Measurements from ENCODE around the gene ZFYVE1.

The ZFYVE1 gene

DNA sequence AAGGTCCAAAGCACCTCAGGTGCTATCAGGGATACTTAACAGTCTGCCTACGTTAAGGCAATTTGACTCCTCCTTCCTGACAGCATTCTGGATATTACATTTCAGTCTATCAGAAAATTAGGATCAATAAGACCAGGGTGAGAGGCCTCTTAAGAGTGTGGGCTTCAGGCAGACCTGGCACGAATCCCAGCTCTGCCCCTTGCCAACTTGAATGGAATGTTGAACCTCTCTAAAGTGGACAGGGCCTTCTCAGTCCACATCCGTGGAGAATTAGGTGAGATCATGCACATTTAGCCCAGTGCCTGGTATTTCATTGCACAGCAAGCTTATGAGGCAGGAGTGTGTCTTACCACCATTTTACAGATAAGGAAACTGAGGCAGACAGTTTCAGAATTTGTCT lies 74.7 kb downstream of the ZFYVE1 start:
- no peak for FAIRE-seq

DNA sequence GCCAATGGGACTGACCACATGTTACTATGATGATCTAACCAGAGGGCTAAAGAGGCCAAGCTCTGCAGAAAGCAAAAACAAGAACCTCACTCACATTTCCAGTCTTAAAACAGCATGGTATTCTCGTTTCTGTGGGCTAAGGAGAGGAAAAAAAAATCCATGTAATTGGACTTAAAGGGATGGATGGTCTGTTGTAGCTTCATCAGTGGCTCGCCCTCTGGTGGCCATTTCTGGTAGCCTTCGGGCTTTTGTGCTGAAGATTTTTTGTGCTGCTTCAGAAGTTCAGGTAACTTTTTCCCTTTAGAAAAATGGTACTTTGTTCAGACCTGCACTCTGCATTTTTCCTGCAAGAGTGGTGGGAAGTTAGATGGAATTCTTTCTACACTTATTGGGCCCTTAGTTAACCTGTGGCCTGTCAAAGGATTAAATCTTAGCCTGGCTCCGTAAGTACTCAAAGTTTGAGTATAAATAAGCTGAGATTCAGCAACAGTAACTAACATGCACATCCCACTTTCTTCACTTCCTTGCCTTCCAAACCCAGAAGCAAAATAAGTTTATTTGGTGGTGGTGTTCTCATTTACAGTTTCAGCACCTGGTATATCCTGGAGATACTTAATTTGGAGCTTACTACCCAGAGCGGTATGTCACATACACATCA lies 78.3 kb downstream of the ZFYVE1 start:
- peak; percentile 96 for FAIRE-seq

DNA sequence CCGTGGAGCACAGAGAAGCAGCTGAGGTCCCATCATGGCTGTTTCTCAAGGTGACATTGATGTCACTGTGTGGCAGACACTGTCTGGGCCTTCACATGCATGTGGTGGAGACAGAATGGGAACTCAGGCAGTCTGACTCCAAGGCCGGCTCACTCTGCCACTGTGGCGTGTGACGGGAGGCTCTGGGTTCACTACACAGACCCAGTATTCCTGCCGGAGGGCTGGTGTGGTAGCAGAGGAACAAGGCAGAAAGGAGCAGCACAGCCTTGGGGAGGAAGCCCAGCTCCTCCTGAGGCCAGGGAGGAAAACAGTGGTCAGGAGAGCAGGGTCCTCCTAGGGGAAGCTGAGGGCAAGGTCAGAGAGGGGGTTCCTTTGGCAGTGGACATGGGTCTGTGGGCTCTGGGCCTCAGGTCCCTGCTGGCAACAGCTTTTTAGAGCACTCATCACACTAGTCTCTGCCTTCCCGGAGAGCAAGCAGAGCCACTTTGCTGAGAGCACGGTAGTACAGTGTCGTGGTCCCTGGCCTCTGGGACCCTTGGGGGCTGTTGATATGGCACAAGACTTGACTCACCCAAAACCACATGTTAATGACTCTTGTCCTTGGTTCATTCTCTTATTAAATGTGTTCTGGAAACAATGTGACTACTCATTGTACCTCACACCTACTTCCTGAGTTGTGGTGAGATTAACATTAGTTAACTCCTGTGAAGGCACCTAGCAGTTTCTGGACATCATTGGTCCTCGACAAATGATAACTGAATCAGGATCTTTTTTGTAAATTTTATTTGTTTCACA lies 79.3 kb downstream of the ZFYVE1 start:
- FAIRE-seq: no peak

DNA sequence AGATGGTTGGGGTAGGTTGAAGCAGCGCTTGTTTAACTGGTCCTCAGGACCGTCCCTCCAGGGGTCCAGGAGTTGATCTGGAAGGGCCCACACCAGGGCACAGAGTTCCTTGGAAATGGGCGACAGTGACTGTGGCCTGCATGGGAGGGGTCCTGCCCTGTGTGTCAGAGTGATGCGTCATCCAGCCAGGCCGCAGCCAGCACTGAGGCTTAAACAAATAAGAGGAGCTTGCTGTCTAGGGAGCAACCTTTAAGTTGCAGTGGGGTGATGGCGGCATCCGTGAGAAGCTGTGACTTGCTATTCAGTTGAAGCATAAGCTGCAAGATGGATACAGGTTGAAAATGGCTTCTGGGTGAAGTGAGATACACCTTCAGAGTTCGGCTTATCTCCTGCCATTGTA lies 80.4 kb downstream of the ZFYVE1 start:
- no peak for FAIRE-seq

DNA sequence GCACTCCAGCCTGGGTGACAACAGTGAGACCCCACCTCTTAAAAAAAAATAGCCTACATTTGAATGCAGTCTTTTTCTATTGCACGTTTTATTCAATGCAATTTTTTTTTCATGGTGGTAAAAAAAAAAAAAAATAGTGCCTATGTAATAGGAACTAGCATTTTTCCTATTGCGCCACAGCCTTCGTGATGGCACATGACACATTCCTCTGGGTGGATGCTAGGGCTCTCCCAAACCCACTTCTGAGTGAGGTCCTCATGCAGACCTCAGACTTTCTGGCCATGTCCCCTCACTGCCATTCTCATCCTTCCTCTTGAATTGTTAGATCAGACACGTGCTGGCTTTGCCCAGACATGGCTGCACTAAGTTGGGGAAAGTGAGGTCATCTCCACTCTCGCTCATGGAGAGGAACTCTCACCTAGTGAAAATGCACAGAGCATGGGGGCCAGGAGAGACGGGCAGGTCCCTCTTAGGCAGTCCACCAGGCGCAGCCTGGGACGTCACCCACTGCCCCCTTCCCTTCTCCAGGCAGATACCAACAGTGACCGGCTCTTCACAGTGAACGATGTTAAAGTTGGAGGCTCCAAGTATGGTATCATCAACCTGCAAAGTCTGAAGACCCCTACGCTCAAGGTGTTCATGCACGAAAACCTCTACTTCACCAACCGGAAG lies 81.4 kb downstream of the ZFYVE1 start:
- no peak for FAIRE-seq

DNA sequence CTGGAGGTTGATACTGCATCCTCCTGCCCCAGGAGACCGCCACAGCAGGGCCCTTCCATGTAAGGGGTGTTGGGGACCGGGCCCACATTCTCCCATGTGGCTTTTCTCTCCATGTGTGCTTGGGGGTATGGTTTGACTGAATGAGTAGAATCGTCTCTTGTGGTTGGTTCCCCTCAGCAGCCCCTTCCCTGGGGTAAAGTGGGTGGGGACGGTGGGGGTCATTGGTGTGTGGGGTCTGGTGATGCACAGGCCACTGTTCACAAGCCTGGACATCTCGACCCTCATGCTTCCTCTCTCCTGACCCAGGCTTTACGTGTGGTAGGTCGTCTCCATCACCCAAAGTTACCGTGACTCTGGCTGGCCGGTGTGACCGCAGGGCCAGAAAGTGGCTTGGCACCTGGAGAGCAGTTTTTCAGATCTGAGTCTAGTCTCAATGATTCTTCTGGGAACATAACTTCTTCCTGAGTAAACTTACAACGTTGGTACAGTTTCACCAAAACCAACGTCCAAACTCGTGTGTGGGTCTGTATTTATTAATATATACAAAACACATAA lies 83.0 kb downstream of the ZFYVE1 start:
- no peak for FAIRE-seq

DNA sequence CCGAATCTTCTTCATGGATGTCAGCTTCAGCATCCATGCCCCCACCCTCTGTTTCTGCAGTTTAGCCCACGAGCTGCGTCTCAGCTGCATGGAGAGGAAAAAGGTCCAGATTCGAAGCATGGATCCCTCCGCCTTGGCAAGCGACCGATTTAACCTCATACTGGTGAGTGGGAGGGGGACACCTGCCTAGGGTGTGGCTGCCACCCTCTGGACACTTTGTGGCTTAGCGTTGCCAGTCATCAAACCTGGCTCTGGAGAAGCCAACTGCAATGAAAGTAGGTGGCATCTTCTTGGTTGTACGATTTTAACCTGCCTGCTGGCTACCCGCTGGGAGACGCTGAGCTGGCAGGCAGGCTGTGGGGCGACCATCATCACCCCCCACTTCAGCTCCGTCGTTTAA lies 84.0 kb downstream of the ZFYVE1 start:
- FAIRE-seq: no peak

DNA sequence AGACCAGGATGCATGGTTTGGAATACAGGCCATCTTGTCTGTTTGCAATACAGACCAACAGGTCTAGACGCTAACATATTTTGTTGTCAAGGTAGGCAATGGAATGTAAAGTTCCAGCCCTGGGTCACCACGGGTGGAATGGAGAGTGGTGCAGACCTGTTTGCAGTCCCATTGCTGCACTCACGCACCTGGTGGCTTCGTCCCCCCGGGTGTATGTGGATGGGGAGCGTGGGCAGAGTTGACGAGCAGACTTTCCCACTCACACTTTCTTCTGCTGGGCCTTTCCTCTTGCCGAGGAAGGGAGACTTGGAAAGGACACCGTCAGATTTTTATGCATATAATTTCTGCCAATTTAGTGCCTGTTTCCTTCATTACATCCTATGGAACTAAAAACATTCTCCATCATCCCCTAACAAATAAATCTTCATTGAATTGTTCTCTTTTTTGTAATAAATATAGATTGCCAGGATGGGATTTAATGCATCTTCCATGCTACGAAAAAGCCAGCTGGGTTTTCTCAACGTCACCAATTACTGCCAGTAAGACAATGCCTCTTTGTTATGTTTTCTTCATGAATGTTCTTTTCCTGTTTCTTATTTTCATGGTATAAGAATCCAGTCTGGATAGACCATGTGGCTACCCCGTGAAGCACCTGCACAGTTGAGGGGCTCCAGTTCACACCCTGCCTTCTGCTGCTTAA lies 85.5 kb downstream of the ZFYVE1 start:
- FAIRE-seq: no peak

DNA sequence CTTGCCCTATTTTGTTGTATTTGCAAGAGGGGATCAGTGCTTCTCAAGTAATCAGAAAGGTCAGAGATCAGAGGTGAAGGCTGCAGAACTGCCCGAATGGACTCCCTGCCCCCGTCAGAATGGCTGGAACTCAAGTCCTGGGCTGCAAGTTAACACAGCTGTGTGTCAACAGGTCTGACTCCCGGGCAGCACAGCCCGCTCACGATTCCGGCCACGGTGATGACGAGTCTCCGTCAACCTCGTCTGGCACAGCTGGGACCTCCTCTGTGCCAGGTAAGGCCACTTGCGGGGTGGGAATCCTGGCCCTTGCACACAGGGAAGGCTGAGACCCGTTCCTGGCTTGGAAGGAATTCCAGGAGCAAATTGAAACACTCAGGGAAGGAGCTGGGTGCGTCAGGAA lies 87.3 kb downstream of the ZFYVE1 start:
- no peak for FAIRE-seq

DNA sequence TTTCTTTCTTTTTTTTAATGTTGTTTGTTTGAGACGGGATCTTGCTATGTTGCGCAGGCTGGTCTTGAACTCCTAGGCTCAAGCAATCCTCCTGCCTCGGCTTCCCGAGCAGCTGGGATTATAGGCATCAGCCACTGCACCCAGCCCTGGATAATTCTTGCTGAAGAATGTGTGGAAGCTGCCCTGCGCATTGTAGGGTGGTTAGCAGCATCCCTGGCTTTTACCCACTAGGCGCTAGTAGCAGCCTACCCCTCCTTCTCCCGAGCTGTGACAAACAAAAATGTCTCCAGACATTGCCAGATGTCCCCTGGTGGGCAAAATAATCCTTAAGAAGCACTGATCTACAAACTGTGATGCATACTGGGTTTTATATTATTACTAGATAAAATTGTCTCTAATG lies 94.0 kb downstream of the ZFYVE1 start:
- FAIRE-seq: no peak

DNA sequence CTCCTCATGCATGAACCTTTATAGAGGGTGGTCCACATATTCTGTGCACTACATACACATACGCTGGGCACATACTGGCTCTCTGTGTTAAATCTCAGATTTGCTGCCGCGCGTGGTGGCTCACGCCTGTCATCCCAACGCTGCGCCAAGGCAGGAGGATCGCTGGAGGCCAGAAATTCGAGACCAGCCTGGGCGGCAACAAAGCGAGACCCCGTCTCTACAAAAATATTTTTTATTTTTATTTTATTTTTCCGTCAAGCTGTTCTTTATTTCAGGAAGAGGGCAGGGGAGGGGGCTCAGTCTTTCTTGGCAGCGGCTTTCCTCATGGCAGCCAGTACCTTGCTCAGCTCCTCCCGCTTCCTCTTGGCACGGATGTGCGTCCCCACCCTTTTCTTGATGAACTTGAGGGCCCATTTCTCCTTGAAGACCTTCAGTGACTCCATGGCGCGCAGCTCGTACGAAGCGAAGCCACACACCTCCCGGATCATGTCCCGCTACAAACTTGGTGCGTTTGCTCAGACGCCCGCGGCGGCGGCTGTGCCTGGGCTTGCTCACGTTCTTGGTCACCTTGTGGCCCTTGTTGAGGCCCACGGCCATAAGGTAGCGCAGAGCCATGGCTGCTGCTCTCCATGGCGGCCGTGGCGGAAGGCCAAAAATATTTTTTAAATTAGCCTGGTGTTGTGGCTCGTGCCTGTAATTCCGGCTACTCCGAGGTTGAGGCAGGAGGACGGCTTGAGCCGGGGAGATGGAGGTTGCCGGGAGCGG lies 97.4 kb downstream of the ZFYVE1 start:
- no peak for FAIRE-seq

DNA sequence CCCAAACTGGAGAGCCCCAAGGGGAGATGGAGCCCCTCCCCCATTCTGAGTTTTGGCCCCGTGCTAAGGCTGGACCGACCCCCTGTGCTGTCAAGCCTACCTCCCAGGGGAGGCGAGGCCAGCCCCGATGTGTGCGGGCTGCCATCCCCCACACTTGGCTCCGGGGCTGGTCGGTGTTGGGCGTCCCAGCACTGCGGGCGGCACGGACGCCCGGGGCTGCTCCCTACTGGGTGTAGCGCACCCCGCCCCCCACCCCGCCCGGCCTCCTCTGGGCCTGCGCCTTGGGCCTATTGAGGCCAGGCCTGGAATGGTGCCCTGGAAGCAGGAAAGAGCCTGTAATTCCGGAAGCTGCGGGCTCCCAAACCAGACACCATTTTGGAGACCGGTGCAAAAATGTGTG lies 98.0 kb downstream of the ZFYVE1 start:
- FAIRE-seq: no peak

DNA sequence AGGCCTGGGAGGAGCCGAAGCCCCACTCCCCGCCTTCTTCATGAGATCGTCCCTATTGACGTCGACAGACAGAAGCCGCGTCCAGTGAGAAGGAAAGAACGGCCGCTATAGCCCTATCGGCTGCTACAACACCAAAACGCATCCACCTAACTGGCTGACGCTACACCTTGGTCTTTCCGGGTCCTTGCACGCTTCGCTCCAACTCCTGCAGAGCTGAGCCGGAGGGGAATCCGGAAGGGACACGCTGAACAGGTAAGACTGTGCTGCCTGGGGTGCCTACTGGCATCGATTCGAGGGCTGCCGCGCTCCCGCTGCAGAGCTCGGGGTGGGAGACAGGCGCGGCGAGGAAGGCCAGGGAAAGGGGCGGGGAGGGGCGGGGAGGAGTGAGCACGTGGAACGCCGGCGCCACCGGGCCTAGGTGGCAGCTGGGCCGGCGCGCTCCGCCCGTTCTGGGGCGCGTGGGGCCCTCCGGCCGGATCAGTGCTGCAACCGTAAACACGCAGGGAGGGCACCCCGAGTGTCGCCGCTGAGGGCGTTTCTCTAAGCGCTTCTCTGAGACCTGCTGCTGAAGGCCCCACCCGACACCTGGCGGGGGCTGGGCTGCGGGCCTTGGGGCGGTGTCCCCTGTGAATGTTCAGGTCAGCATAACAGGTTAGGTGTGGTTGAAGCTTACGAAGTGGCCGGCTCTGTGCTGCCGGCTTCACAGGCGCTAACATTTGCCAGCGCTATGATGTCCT lies 100.4 kb downstream of the ZFYVE1 start, which contains the start of gene DCAF4:
Gene DCAF4, plus strand, starts transcription at position 173 of the 737 bp plus-strand sequence. CDS start 11,515 bp downstream, outside the sequence.
- FAIRE-seq: peak; percentile 93

DNA sequence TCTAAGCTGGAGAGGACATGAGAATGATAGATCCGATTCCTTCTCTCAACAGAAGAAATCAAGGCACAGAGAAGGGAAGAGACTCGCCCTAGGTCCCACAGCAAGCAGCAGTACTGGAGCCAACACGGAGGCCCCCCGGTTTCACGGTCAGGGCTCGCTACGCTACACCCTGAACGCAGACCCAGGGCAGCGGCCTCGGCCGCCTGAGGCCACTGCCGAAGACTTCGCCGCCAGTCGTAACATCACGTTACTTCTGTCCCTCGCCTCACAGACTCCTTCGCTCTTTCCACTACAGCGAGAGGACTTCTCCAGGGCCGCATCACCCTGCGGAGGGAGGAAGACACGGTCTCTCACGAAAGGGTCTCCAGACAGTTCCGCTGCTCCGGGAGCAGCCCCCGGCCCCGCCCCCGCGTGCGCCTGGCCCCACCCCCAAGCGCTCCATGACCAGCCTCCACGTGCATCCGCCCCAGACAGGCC lies 101.1 kb downstream of the ZFYVE1 start:
- FAIRE-seq: no peak

DNA sequence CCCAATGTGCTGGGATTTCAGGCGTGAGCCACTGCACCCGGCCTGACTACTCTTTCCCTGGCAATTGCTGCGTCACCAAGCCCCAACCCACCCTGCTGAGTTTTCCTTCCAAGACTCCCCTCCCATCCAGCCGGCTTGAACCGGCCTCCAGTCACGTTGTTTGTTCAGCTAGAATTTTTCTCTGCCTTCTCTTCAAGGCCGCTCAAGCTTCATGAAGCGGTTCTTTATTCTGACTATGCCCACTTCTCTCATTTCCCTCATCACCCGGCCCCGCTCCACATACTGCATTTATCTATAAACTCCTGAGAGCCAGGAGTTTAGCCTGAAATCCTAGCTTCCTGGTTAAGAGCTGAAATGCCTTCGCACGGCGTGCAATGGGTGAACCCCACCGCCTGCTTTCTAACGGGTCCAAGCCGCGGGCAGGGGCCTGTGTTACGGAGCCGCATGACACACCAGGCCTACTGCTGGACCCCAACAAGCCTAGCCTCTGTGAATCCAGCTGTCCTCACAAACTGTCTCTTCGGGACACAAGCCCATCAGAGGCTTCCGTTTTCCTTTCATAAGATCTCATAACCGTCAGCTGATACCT lies 101.6 kb downstream of the ZFYVE1 start:
- FAIRE-seq: no peak

DNA sequence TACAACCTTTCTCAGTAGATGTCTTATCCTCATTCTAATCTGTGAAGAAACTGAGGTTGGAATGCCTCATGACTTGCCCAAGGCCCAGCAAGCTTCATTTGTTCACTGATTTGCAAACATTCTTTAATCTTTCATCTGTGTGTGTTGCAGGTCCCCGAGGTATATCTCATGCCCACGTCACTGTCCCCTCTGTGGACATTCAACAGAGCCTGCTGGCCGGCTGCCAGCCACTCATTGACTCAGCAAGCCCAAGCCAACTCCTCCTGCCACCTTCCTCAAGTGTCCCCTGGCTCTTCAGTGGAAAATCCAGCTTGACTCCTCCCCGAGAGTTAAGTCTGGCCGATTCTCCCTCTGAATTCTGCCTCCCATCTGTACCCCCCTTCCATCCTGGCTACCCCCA lies 102.6 kb downstream of the ZFYVE1 start:
- no peak for FAIRE-seq

DNA sequence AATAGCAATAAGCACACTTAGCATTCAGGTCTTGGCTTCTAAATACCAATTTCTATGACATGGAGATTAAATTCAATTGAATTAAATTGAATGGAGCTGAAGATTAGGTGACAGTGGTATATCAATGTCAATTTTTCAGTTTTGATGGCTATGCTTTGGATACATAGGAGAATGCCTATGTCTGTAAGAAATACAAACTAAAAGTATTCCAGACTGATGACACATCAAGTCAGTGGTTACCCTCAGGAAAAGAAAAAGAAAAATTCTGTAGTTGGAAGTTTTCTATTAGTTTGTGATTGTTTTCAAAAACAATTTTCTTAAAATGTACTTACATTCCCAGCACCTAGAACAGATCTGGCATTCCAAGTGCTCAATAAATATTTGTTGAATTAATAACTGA lies 105.5 kb downstream of the ZFYVE1 start:
- no peak for FAIRE-seq

DNA sequence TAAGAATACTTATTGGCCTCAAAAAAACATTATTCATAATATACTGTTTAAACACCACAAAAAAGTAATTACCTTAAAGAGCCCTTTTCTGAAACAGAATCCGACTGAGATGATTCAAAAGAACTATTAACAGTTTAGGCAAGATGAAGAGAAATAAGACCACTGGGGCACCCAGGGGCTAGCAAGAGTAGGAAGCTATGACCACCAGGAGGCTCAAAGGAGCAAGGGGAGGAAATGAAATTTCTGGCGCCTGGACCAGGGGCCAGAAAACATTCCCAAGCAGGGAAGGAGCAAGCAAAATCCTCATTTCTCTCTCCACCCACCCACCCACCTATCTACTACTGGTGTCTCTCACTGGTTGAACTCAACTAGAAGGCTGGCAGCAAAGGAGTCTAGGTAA lies 106.9 kb downstream of the ZFYVE1 start:
- no peak for FAIRE-seq
